Peyer's patch (tissue), 4 donors: ENCODE measurements around the gene HTR1B.

Source experiments
- CTCF ChIP-seq, 6 experiments: fragments of 450-650 bp in 4 of 6; fragments of 200-600 bp in 2 of 6; sonication (generic) in 1 of 6; IDR thresholded peaks; one replicate each; pipeline ENCODE4 v1.5.1; 2017 to 2019; ENCODE audit warnings: antibody characterized with exemption in 6 of 6, mild to moderate bottlenecking in 3 of 6, moderate library complexity in 1 of 6
- POLR2A ChIP-seq, 2 donors: fragments of 450-650 bp; IDR thresholded peaks; one replicate each; pipeline ENCODE4 v1.5.1; 2017; ENCODE audit warnings: antibody characterized with exemption in 2 of 2, mild to moderate bottlenecking in 2 of 2, moderate library complexity in 2 of 2

- TF ChIP-seq CTCF (IDR thresholded peaks at IDR 0.05) (no peak), POLR2A (IDR thresholded peaks at IDR 0.05) (no peak)
These were observed 6.6 kb downstream of the HTR1B start for GRCh38 chr6:77456531-77457248.
